Measurements from ENCODE around the gene TBKBP1. TPM values are rescaled to one million over a fixed set of nuclear protein-coding genes. Genes with fewer than 3 reads are reported as not detected.

The TBKBP1 gene
- polyA plus RNA-seq, 3 donors, result 0.22 to 7.7 (median 0.45) TPM

GRCh38 chr17:47684025-47684424 is 9.9 kb upstream of the TBKBP1 start:
- no peaks in the 10 kb centered on the region for H3K27me3 Mint-ChIP-seq (ENCODE audit: low read depth in 3 of 3)
- H3K9me3 ChIP-seq (replicated peaks in 1 of 2; ENCODE audit: control insufficient read depth in 1 of 2, insufficient read depth in 1 of 2, low read length in 2 of 2), result no peaks in the 10 kb centered on the region
- intact Hi-C loops (cut with micrococcal nuclease), result no loop called here
- TF ChIP-seq CTCF (IDR thresholded peaks at IDR 0.05), result no peak
- no peak overlapping the region for H3K4me3 ChIP-seq (replicated peaks in 1 of 3; ENCODE audit: low read depth in 2 of 3, low read length in 3 of 3)
- no peak overlapping the region for H3K4me3 Mint-ChIP-seq
- H3K27ac Mint-ChIP-seq, result peak overlapping the region in 1 of 7 donors; percentile 72
- no peak overlapping the region for H3K9ac ChIP-seq (ENCODE audit: insufficient read depth, low read length, poor library complexity, severe bottlenecking)
- WGBS (ENCODE audit: insufficient coverage), result 100% methylated on average over 1 of the region's 4 CpGs
- no peak overlapping the region for H2AFZ ChIP-seq (ENCODE audit: insufficient read depth, low read depth, low read length, poor library complexity, severe bottlenecking)
- H3K4me2 ChIP-seq (replicated peaks; ENCODE audit: extremely low read depth, low read length, poor library complexity, severe bottlenecking), result no peak overlapping the region
- H3K36me3 Mint-ChIP-seq, result peaks cover 63 to 79% of the 10 kb centered on the region in 2 donors
- peaks cover 9 to 20% of the 10 kb centered on the region in 2 donors for H3K4me1 ChIP-seq (ENCODE audit: control insufficient read depth in 1 of 2, insufficient read depth in 2 of 2, low read length in 2 of 2)
- peaks cover 68% of the 10 kb centered on the region for H4K20me1 ChIP-seq (ENCODE audit: insufficient read depth, low read length)
- no peak for DNase-seq
- H3K36me3 ChIP-seq (replicated peaks in 1 of 2; ENCODE audit: control insufficient read depth in 1 of 2, insufficient read depth in 2 of 2, low read length in 2 of 2), result peaks cover 55 to 86% of the 10 kb centered on the region in 2 donors
- H3K27me3 ChIP-seq (ENCODE audit: control insufficient read depth in 2 of 2, insufficient read depth in 2 of 2, low read length in 2 of 2), result no peaks in the 10 kb centered on the region
- H3K4me1 Mint-ChIP-seq, result peaks cover 22% of the 10 kb centered on the region
- no peaks in the 10 kb centered on the region for H3K79me2 ChIP-seq (ENCODE audit: insufficient read depth, low read length)
- peaks cover 0 to 4% (median 0%) of the 10 kb centered on the region in 7 donors for H3K9me3 Mint-ChIP-seq
- H3K27ac ChIP-seq (ENCODE audit: low read depth in 1 of 2, low read length in 2 of 2), result peak overlapping the region in 1 of 2 donors; percentile 10

DNA sequence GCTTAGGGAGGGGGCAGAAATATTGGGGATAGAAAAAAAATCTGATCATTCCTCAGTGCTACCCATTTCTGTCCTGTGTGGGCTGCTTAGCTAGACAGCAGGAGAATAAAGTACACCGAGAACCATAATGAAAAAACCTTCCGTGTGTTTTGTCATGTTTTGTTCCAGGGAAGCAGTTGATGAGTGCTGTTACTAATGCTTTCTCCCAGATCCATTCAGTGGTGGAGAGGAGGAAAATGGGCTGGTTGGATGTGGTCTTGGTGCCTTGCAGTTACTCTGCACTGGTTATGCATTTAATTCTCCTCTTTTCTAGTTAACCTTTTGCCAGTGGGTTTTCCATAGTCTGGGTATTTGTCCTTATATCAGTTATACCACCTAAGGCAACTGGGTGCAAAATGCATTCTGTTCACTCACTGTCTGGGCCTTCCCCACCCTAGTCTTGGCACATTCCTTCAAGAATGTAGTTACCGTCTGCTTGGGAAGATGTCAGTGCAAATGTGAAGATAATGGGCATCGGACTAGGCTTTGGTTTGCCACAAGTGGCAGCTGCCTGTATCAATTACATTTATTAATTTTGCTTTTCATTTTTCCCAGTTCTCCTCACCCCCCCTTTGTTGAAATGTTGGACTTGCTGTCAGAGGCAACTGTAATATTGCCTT is 9.3 kb upstream of the TBKBP1 start:
- intact Hi-C loops (cut with micrococcal nuclease), result no loop called here
- H3K79me2 ChIP-seq (ENCODE audit: insufficient read depth, low read length), result no peaks in the 10 kb centered on the region
- DNase-seq, result no peak
- no peak for TF ChIP-seq CTCF (IDR thresholded peaks at IDR 0.05)
- peak overlapping the region in 1 of 2 donors; percentile 10 for H3K27ac ChIP-seq (ENCODE audit: low read depth in 1 of 2, low read length in 2 of 2)
- no peak overlapping the region for H3K4me2 ChIP-seq (replicated peaks; ENCODE audit: extremely low read depth, low read length, poor library complexity, severe bottlenecking)
- Mint-ChIP-seq H3K27ac (peak overlapping the region in 2 of 7 donors; percentile 5 to 52), H3K4me3 (no peak overlapping the region), H3K9me3 (peaks cover 0 to 4% (median 0%) of the 10 kb centered on the region in 7 donors), H3K36me3 (peaks cover 57 to 72% of the 10 kb centered on the region in 2 donors), H3K27me3 (ENCODE audit: low read depth in 3 of 3) (no peaks in the 10 kb centered on the region), H3K4me1 (peaks cover 22% of the 10 kb centered on the region)
- 100% methylated on average over 2 of the region's 4 CpGs for WGBS (ENCODE audit: insufficient coverage)
- H3K9me3 ChIP-seq (replicated peaks in 1 of 2; ENCODE audit: control insufficient read depth in 1 of 2, insufficient read depth in 1 of 2, low read length in 2 of 2), result no peaks in the 10 kb centered on the region
- no peak overlapping the region for H2AFZ ChIP-seq (ENCODE audit: insufficient read depth, low read depth, low read length, poor library complexity, severe bottlenecking)
- H4K20me1 ChIP-seq (ENCODE audit: insufficient read depth, low read length), result peaks cover 63% of the 10 kb centered on the region
- H3K4me3 ChIP-seq (replicated peaks in 1 of 3; ENCODE audit: low read depth in 2 of 3, low read length in 3 of 3), result no peak overlapping the region
- H3K36me3 ChIP-seq (replicated peaks in 1 of 2; ENCODE audit: control insufficient read depth in 1 of 2, insufficient read depth in 2 of 2, low read length in 2 of 2), result peaks cover 49 to 80% of the 10 kb centered on the region in 2 donors
- no peak overlapping the region for H3K9ac ChIP-seq (ENCODE audit: insufficient read depth, low read length, poor library complexity, severe bottlenecking)
- H3K4me1 ChIP-seq (ENCODE audit: control insufficient read depth in 1 of 2, insufficient read depth in 2 of 2, low read length in 2 of 2), result peaks cover 9 to 20% of the 10 kb centered on the region in 2 donors
- H3K27me3 ChIP-seq (ENCODE audit: control insufficient read depth in 2 of 2, insufficient read depth in 2 of 2, low read length in 2 of 2), result no peaks in the 10 kb centered on the region
